HG02623 (cell line): ENCODE results near the gene DCD.
"Not testable (repeated sequence)": the region's sequence is repeated elsewhere in the genome, so short reads cannot be mapped to it uniquely, and the experiment has no call there.

ENCODE experiments used
- ATAC-seq: cut with Tn5 transposase; IDR thresholded peaks from one replicate; pipeline ENCODE4 v1.9.1; 2021; ENCODE audit warnings: moderate library complexity; ENCODE audit not compliant: unreplicated experiment

The DCD gene

DNA sequence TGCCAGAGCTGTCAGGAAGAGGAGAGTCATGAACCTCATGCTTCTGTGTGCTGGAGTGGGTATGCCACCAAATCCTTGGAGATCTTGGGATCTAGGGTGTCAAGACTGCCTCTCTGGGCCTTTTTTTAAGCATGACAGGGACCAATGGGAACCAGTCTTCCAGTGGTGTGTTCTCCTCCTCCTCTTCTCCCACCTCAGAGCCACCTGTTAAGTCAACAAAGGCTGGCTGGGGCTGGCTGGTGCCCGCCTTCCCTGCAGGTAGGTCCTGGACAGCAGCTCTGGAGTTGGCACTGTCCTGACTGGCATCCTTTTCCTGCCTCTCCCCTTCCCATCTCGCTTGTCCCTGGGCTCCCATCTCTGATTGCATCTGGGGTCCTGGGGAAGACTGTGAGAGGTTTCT, at the start of gene DCD:
TSS of gene DCD (minus strand) at position 101 of the 400 bp plus-strand sequence. CDS start at position 39, 62 bp downstream.
- no peak for ATAC-seq

GRCh38 chr12:54697851-54698250, 49.7 kb upstream of the DCD start:
- no peak for ATAC-seq

DNA sequence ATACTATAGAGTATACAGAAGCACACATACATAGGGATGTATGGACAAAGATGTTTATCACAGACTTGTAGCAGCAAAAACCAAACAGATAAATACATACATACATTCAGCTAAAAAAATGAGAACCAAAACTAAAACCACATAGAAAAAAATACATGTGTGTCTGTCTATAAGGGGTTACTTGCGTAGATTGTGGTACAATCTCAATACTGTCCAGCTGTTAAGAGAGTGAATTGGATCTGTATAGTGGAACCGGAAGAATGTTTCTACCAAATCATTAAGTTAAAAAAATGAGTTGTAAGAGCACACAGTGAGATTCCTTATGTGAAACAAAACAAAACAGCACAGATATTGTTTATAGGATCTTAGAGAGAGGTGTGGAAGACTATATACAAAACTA, 44.2 kb upstream of the DCD start:
- ATAC-seq = no peak

- ATAC-seq = no peak
These were observed 41.8 kb upstream of the DCD start for GRCh38 chr12:54689984-54690383.

GRCh38 chr12:54689034-54689372, 40.8 kb upstream of the DCD start:
- ATAC-seq = no peak

DNA sequence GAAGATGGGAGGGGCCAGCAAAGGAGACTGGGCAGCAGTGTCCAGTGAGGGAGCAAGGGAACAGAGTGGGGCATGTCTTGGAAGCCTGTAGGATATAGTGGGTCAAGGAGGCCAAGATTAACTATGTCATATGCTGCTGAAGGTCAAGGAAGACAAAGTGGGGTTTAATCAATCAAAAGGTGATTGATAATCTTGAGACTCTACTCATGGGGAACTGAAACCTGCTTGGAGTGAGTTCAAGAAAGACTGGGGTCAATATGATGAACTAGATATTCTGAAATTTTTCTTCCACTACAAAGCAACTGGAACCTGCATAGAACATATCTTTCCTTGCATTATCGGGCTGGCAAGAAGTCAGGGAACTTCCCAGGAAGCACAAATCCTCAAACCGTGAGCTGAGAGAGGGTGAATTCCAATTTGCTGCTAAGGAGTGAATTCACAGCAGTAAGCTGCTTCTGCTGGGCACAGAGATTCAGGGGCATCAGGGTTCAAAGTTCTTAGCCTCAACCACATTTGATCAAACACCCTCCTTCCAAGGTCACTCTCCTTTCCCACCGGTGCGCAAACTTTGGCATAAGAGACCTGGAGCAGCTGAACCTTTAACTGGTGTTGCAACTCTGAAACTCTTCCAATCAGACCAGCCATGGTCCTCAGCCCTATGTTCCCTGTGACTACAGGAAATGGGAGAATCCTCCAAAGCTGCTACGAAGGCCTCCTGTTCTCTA, 40.3 kb upstream of the DCD start:
- no peak for ATAC-seq

DNA sequence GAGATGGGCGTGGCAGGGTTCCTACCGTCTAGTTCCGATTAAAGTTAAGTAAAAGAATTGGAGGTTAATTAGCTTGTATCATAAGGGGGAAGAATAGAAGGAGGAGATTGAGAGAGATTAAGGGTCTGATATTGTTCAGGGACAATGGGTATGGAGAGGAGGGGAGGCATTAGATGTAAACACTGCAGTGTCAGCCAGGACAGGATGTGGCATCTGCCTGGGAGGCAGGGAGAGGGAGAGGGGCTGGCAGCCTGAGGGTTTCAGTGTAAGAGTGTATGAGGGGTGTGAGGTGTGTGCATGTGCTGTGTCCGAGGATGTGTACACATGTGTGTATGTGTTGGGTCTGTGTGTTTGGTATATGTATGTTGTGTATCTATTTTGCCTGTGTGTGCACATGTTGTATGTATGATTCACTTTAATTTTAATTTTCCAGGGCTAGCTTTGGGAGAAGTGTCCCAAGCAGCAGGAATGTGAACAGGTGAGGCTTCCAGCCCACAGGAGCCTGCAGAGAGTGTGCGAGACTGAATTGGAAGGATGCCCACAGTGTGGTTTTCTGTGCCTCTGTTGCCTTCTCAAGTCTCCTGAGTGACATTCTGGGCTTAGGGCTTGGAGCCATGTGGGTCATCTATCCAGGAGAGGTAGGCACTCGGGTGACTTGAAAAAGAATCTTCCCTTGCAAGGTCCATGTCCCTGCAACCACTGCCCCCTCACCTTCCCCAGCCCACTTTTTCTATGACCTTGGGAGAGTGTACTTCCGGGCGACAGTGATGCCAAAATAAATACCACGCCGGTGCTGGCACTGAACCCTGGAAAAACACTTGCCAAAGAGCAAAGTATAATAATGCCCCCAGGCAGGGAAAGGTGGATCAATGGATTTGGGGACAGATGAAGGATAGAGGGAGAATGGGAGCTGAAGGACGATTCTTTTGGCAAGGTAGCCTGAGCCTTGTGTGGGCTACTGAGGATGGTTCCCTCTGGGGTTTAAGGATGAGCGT, 36.8 kb upstream of the DCD start:
- ATAC-seq = no peak

DNA sequence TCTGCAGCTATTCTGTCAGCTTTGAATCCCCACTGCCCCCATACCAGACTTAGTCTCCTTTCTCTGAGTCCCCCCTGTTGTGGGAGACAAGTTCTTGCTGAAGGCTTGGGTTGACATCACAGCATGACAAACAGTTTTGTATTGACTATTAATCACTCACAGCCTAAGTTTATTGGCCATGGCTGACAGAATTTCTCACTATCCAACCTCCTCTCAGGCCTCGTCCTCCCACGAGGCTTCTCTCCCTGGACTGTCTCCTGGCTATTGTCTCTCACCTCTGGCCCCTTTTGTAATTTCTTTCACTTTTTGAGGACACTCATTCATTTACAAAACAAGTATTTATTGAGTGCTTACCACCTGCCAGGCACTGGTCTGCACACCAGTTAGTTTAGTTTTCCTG, 35.2 kb upstream of the DCD start:
- no peak for ATAC-seq

GRCh38 chr12:54682674-54683073, 34.5 kb upstream of the DCD start:
- no peak for ATAC-seq

GRCh38 chr12:54680374-54680773, 32.2 kb upstream of the DCD start:
- ATAC-seq = peak; percentile 80

GRCh38 chr12:54678131-54678530, 30.0 kb upstream of the DCD start:
- no peak for ATAC-seq

DNA sequence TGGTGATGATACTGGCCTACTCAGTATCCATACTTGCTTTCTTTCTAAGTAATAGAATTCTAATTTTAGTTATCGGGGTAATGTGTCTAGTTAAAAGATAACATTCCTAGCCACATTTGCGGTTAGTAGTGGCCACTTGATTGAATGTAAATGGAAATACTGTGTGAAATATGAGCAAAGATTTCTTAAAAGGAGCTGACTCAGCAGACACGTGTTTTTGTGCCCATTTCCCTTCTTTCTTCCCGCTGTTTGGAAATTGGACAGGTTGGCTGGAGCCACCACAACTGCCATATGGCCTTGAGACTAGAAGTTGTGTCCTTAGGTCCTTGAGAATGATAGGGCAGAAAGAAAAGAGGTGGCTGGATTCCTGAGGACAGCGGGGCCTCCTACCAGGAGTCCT, 19.8 kb upstream of the DCD start:
- no peak for ATAC-seq

DNA sequence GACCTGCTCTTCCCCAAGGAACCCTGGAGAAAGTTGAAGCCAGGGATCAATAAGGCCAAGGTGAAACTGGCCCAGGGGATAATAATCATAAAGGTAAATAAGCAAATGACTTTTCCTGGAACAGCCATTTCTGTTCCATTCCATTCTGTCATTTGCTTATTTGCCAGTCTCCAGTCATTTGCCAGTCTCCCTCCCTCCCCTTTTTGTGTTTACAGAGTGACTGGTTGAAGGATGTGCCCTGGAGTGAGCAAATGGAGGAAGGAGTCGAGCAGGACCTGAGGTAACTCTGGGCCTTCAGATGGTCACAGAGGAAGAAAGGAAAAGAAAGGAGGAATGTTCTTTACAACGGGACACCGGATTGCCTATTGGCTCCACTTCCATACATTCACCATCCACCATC, 17.8 kb upstream of the DCD start:
- no peak for ATAC-seq

DNA sequence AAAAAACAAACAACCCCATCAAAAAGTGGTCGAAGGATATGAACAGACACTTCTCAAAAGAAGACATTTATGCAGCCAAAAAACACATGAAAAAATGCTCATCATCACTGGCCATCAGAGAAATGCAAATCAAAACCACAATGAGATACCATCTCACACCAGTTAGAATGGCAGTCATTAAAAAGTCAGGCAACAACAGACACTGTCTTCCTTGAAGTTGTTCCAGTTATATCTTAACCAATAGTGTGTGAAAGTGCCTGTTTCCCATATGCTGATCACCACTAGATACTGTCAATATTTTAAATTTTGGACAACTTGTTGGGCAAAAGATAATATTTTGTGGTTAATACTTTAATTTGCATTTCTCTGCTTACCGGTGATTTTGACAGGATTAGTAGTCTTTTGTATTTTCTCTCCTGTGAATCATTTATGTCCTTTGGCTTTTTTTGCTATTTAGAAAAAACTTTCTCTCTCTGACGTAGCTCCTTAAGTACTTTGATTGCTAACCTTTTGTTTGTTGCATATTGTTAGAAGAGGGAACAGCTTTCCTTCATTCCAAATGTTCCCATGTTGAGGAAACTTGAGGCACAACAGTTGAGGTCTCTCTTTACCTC, 17.0 kb upstream of the DCD start:
- ATAC-seq = not testable (repeated sequence)

DNA sequence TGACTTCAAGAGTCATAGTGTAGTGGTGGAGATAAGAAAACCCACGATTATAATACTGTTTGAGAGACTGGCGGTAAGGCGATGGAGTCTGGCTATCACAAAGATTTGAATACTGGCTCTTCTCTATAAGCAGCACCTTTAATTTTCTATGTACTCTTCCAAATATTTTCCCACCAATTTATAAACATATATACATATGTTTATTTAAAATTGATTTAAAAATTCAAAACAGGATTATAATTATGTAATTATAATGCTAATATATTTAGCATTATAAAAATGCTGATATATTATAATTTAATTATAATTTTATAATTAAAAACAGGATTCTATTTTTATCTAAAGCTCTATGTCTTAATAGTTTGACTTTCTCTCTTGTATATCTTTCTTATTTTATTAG, 15.4 kb upstream of the DCD start:
- no peak for ATAC-seq

DNA sequence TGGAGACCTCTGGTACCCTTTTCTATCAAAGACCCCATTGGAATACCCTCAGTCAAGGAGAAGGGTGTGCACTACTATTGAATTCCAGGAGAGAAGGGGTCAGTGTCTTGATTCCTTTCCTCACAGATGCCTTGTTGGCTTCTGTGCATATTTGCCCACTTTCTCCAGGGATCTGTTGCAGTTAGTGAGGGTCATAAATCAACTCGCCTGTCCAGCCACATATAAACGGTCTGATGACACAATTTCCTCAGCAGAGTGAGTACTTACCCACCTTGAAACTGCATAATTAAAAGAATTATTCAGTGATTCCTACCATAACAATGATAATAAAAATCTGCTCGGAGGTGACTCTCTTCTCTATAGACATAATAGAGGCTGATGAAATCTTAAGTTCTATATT, 13.9 kb upstream of the DCD start:
- no peak for ATAC-seq

DNA sequence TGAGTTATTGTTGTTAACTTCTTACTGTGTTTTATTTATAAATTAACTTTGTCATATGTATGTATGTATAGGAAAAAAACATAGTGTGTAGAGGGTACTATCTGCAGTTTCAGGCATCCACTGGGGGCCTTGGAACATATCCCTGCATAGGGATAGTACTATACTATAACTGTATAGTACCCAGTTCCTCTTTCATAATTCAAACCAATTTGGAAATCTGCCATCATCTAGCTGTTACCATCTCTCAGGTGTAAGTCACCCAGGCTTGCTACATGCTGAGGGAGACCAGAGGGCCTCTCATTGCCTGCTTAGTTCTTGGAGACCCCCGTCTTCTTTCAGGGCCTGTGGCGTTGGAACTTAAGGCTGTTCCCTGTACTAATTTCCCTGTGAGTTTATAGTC, 12.9 kb upstream of the DCD start:
- ATAC-seq = no peak

DNA sequence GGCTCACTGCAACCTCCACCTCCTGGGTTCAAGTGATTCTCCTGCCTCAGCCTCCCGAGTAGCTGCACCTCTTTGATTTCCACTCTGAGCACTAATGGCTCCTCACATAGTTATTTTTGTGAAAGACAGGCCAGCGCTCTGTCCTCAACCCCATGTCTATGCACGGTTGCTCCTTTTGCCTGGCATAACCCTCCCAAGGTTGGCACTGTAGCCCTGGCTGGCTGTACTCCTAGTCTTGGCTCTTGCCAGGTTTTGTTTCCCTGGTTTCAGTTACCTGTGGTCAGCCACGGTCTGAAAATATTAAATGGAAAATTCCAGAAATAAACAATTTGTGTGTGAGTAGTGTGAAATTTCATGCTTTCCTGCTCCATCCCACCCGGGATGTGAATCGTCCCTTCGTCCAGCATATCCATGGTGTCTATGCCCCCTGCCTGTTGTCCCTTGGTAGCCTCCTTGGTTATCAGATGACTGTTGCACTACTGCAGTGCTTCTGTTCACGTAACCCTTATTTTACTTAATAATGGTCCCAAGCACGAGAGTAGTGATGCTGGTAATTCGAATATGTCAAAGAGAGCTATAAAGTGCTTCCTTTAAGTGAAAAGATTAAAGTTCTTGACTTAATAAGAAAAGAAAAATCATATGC, 12.3 kb upstream of the DCD start:
- no peak for ATAC-seq

DNA sequence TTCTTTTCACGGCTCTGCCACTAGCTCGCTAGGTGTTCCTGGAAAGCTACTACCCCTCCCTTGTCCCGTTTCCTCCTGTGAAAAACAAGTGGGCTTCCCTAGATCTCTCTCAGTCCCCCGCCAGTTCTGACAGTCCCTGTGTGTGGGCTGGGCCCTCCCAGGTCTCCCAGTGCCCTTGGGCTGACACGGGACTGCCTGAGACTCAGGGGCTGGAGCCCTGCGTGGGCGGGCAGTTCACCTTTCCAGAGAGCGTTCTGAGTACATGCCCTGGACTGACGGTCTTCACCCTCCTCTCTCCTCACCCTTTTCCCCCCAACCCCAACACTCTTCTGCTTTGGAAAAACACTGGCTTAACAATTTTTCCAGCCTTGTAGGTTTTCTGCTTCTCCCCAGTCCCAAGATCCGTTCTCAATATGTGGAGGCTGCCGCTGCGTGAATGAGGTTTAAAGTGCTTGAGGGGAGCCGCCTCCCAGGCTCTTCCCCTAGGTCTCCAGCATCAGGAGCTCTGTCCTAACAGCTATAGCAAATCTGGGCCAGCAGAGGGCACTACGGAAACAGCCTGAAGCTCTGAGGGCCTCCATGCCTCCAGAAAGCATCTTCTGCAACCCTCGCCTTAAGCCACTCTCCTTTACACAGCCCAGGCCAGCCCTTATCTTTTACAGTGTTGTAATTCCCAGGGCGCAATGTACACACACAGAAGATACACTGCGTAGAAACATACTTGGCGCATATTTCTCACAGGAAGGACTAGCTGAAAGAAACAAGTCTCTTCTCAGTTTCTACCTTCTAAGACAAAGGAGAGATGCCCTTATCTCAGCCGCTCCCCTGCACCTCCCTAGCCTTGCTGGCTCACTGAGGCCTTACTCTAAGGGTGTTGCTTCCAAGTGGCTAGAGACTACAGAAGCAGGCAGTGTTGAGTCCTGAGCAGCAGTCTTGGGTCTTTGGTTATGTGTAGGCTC, 10.4 kb upstream of the DCD start:
- peak; percentile 81 for ATAC-seq

DNA sequence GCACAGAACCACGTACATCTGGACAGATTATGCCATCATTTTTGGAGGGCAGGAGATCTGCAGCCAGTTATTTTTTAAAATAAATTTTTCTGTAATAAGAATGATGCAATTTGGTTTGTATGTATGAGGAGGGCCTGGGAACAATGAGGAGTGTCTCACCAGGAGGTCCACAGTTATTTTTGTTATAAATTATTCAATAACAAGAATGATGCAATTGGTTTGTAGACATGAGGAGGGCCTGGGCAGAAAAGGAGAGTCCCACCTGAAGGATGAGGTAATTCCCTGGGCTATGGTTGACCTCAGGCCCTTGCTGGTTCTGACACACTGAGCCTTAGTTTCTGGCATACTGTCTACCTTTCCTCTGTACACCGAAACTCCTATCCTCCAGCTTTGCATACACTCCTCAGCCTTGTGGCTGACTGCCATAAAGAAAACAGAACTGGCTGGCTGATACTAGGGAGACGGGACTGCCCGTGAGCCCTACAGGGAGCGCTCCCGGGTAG, 9.0 kb upstream of the DCD start:
- no peak for ATAC-seq
